ENCODE measurements around the gene RASGRP2.

The RASGRP2 gene

GRCh38 chr11:64764040-64764611, 20.2 kb upstream of the RASGRP2 start:
- Histone ChIP-seq H3K36me3 (peaks cover 64% of the 10 kb centered on the region), H3K27ac (peak overlapping the region; percentile 22), H3K9me3 (ENCODE audit: severe bottlenecking) (no peaks in the 10 kb centered on the region), H3K27me3 (ENCODE audit: insufficient read depth, low read depth, severe bottlenecking) (no peaks in the 10 kb centered on the region), H3K4me3 (ENCODE audit: low read depth, low read length) (no peak overlapping the region)
- no peak for TF ChIP-seq CTCF (IDR thresholded peaks at IDR 0.05; ENCODE audit: low read depth, low read length)
- DNase-seq: no peak

GRCh38 chr11:64763526-64764039, 19.6 kb upstream of the RASGRP2 start:
- no peak for TF ChIP-seq CTCF (IDR thresholded peaks at IDR 0.05; ENCODE audit: low read depth, low read length)
- Histone ChIP-seq H3K9me3 (ENCODE audit: severe bottlenecking) (no peaks in the 10 kb centered on the region), H3K36me3 (peaks cover 59% of the 10 kb centered on the region), H3K4me3 (ENCODE audit: low read depth, low read length) (no peak overlapping the region), H3K27ac (peak overlapping the region; percentile 22), H3K27me3 (ENCODE audit: insufficient read depth, low read depth, severe bottlenecking) (no peaks in the 10 kb centered on the region)
- DNase-seq: no peak

GRCh38 chr11:64762674-64763525, 19.0 kb upstream of the RASGRP2 start:
- Histone ChIP-seq H3K36me3 (peaks cover 52% of the 10 kb centered on the region), H3K27ac (peak overlapping the region; percentile 22), H3K27me3 (ENCODE audit: insufficient read depth, low read depth, severe bottlenecking) (no peaks in the 10 kb centered on the region), H3K4me3 (ENCODE audit: low read depth, low read length) (no peak overlapping the region), H3K9me3 (ENCODE audit: severe bottlenecking) (no peaks in the 10 kb centered on the region)
- DNase-seq: no peak
- TF ChIP-seq CTCF (IDR thresholded peaks at IDR 0.05; ENCODE audit: low read depth, low read length): no peak

- Histone ChIP-seq H3K4me3 (ENCODE audit: low read depth, low read length) (no peak overlapping the region), H3K36me3 (peaks cover 46% of the 10 kb centered on the region), H3K9me3 (ENCODE audit: severe bottlenecking) (no peaks in the 10 kb centered on the region), H3K27ac (no peak overlapping the region), H3K27me3 (ENCODE audit: insufficient read depth, low read depth, severe bottlenecking) (no peaks in the 10 kb centered on the region)
- TF ChIP-seq CTCF (IDR thresholded peaks at IDR 0.05; ENCODE audit: low read depth, low read length): no peak
- DNase-seq: no peak
Observed at GRCh38 chr11:64762277-64762673, 18.3 kb upstream of the RASGRP2 start.

GRCh38 chr11:64760759-64761420, 16.9 kb upstream of the RASGRP2 start:
- TF ChIP-seq CTCF (IDR thresholded peaks at IDR 0.05; ENCODE audit: low read depth, low read length): no peak
- Histone ChIP-seq H3K36me3 (peaks cover 34% of the 10 kb centered on the region), H3K27ac (peak overlapping the region; percentile 63; the same call in 1 of the 2 replicates), H3K4me3 (ENCODE audit: low read depth, low read length) (no peak overlapping the region), H3K27me3 (ENCODE audit: insufficient read depth, low read depth, severe bottlenecking) (no peaks in the 10 kb centered on the region), H3K9me3 (ENCODE audit: severe bottlenecking) (no peaks in the 10 kb centered on the region)
- no peak for DNase-seq

Data from WERI-Rb-1 (cell line).